H7 (cell line): ENCODE measurements around the gene AKAP8L. TPM values are rescaled to one million over a fixed set of nuclear protein-coding genes. Genes with fewer than 3 reads are reported as not detected.
"Not testable (repeated sequence)": the region's sequence is repeated elsewhere in the genome, so short reads cannot be mapped to it uniquely, and the experiment has no call there.

ENCODE experiments used
- DNase-seq: peaks from one replicate; pipeline ENCODE4 v3.0.0; 2012
- H3K27me3 ChIP-seq: 2 replicates; pipeline ENCODE4 v1.6.0; 2011; ENCODE audit warnings: mild to moderate bottlenecking, low read length; ENCODE audit not compliant: control insufficient read depth, insufficient read depth
- H3K36me3 ChIP-seq: replicated peaks from 2 replicates; pipeline ENCODE4 v1.5.1; 2011; ENCODE audit warnings: low read length; ENCODE audit not compliant: control insufficient read depth, insufficient read depth
- H3K4me3 ChIP-seq: 2 replicates; pipeline ENCODE4 v1.5.1; 2011; ENCODE audit warnings: low read depth, mild to moderate bottlenecking, control low read depth, low read length, moderate library complexity; ENCODE audit not compliant: insufficient read depth
- total RNA-seq: library from RNA; depleted of rRNA; stranded (reverse); fragments of >200 nt; shearing (Covaris generic); gene quantifications from 2 replicates; pipeline ENCODE4 v1.2.3, GENCODE V29; 2014

The AKAP8L gene
- total RNA-seq, 1 experiment from 2014 or later = 115 TPM

DNA sequence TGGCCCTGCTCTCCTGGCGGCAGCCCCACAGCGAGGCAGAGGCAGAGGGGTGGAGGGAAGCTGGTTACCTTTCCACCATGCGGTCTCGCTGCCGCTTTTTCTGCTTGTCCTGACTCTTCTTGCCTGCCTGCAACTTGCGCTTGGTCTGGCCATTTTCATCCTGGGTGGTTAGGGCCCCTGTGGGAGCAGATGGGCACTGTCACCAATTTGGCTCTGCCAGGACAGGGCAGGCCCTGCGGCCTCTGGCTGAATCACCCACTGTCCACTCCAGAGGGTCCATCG lies 19.6 kb downstream of the AKAP8L start:
- DNase-seq = no peak
- peaks cover 44% of the 10 kb centered on the region for H3K36me3 ChIP-seq

DNA sequence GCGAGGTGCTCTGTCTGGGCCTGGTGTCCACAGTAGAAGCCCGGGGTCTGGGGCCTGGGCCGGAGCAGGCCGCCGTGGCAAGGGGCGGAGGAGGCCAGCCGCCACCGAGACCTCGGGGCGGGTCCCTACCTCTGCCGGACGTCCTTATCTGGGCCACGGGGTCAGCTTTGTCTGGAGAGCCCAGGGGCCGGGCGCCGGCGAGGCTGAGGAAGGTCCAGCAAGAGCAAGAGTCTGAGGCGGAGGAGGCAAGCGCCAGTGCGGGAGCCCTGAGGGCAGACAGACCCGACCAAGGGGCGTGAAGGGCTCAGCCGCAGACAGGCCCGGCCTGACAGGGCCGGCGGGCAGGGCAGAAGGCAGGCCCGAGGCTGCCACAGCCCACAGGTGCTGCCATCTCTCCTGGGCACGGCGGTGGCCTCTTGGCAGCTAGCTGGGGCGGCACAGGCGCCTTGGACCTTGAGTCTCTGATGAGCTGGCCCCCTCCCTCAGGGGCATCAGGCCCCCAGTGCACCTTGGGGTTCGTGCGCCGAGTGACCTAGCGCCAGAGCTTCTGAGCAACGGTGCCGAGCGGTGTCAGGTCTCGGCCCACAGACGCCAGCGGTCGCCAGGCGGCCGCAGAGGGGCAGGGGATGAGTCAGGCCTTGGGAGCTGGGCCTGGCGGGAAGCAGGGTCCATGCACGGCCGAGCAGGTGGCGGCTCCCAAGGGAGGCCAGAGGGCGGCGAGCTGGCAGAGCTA lies 20.1 kb downstream of the AKAP8L start:
- Histone ChIP-seq H3K36me3 (peaks cover 45% of the 10 kb centered on the region), H3K27me3 (no peaks in the 10 kb centered on the region), H3K4me3 (no peak overlapping the region)
- no peak for DNase-seq

More for the DNA sequence above, 19.6 kb downstream of the AKAP8L start:
- no peaks in the 10 kb centered on the region for H3K27me3 ChIP-seq
- no peak overlapping the region for H3K4me3 ChIP-seq

DNA sequence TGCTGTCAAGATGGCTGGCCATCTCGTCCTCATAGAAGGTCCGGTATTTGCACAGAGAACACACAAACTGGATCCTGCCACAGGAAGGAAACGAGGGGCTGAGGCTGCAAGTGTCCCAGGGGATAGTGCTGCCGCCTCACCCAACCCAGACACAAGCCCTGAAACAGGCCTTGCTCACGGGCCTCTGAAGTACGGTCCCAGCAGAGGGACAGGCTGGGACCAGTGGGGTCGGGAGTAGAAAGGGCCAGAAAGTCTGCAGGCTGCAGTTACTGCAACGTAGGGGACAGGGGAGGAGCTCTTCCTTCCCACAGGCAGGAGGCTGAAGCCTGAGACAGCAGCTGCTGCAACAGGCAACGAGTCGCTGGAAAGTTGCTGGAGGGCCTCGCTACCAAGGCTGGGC lies 21.0 kb downstream of the AKAP8L start:
- peaks cover 40% of the 10 kb centered on the region for H3K36me3 ChIP-seq
- H3K27me3 ChIP-seq = no peaks in the 10 kb centered on the region
- no peak for DNase-seq
- H3K4me3 ChIP-seq = no peak overlapping the region

DNA sequence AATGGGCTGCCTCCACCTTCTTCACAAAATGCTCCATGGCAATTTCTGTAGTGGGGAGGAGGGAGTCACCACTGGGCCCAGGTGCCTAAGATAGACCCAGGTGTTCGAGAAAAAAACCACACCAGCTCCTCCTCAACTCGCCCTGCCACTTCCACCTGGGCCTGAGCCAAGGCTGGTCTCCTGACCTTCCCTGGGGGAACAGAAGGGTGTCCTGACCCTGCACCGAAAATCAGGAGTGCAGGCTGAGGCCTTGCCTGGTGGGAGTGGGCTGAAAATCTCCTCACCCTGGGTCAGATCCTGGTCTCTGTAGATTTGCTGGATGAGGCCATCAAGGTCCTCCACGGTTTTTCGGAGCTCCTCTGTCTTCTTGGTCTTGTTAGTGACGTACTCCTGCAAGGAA lies 21.6 kb downstream of the AKAP8L start:
- DNase-seq = no peak
- Histone ChIP-seq H3K4me3 (no peak overlapping the region), H3K36me3 (peaks cover 35% of the 10 kb centered on the region), H3K27me3 (no peaks in the 10 kb centered on the region)

DNA sequence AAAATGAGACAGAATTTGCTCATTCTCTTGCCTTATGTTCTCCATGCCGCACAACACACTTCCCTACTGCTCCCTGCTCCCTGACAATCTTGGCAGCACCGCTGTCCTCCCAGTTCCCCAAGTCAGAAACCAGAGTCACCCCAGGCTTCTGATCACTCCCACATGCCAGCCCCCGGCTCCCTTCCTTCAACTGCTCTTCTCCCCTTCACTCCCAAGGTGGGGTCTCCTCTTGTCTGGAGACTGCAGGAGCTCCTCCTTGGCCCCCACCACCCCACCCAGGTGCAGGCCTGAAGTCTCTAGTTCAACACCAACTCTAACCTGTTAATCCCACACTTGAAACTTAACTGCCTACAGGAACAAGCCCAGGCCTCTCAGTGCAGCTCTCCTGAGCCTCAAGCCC lies 22.4 kb downstream of the AKAP8L start:
- no peak overlapping the region for H3K4me3 ChIP-seq
- DNase-seq = no peak
- H3K36me3 ChIP-seq = peaks cover 35% of the 10 kb centered on the region
- H3K27me3 ChIP-seq = no peaks in the 10 kb centered on the region

DNA sequence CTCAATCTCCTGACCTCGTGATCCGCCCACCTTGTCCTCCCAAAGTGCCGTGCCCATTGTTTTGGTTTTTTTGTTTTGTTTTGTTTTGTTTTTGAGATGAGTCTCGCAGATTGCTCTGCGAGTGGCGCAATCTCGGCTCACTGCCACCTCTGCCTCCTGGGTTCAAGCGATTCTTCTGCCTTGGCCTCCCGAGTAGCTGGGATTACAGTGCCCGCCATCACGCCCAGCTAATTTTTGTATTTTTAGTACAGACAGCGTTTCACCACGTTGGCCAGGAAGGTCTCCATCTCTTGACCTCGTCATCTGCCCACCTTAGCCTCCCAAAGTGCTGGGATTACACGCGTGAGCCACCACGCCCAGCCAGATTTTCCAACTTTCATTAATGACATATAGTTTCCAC lies 23.5 kb downstream of the AKAP8L start:
- peaks cover 30% of the 10 kb centered on the region for H3K36me3 ChIP-seq
- H3K4me3 ChIP-seq, H3K27me3 ChIP-seq, DNase-seq: not testable (repeated sequence)

DNA sequence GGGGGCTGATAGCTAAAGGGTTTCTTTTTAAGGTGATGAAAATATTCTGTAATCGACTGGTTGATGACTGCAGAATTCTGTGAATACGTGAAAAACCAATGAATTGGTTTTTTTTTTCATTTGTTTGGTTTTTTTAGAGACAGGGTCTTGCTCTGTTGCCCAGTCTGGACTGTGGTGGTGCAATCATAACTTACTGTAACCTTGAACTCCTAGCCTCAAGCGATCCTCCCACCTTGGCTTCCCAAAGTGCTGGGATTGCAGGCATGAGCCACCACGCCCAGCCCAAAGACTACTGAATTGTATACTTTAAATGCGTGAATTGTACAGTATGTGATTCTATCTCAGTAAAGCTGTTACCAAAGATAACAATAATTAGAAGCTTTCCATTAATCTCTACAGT lies 24.4 kb downstream of the AKAP8L start:
- no peak for DNase-seq
- no peak overlapping the region for H3K4me3 ChIP-seq
- no peaks in the 10 kb centered on the region for H3K27me3 ChIP-seq
- peaks cover 28% of the 10 kb centered on the region for H3K36me3 ChIP-seq

DNA sequence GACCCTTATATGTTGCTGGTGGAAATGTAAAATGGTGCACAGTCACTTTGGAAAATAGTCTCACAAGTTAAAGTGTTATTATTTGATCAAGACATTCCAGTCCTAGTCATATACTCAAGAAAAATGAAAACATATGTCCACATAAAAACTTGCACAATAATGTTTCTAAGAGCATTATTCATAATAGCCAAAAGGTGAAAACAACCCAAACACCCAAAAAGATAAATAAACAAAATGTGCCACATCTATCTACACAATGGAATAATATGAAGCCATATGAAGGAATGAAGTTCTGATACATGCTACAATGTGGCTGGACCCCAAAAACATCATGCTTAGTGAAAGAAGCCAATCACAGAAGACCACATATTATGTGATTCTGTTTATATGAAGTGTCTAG lies 24.8 kb downstream of the AKAP8L start:
- Histone ChIP-seq H3K4me3 (no peak overlapping the region), H3K27me3 (no peaks in the 10 kb centered on the region), H3K36me3 (peaks cover 24% of the 10 kb centered on the region)
- DNase-seq = no peak

DNA sequence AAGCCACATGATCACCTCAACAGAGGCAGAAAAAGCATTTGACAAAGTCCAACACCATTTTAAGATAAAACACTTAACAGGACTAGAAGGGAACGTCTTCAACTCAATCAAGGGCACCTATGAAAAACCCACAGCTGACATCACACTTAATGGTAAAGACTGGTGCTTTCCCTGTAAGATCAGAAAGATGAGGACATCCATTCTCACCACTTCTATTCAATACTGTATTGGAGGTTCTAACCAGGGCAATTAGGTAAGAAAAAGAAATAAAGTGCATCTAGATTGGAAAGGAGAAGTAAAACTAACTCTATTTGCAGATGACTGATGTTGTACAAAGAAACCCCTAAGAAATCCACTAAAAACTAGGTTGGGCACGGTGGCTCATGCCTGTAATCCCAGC lies 28.0 kb downstream of the AKAP8L start:
- H3K27me3 ChIP-seq = no peaks in the 10 kb centered on the region
- no peak for DNase-seq
- H3K36me3 ChIP-seq = peaks cover 5% of the 10 kb centered on the region
- no peak overlapping the region for H3K4me3 ChIP-seq

DNA sequence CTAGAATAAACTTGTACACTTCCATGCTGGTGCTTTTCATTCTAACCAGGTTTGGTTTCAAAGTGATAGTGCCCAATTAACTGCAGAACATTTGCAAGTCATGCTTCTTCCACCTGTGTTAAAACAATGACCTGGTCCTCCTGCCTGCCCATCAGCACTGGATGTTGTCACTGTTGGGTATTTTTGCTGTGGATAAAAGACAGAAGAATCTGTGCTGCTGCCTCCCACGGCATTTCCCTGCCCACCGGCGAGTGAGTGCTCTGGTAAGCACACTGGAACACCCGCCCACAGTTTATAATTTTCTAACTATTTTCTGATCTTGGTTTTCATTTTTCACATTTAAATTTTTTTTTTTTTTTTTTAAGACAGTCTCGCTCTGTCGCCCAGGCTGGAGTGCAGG lies 36.9 kb downstream of the AKAP8L start:
- Histone ChIP-seq H3K27me3 (no peaks in the 10 kb centered on the region), H3K36me3 (0 out of 2 replicates have a peak, but pooled peaks cover 1% of the 10 kb centered on the region), H3K4me3 (no peak overlapping the region)
- peak; percentile 14 for DNase-seq

DNA sequence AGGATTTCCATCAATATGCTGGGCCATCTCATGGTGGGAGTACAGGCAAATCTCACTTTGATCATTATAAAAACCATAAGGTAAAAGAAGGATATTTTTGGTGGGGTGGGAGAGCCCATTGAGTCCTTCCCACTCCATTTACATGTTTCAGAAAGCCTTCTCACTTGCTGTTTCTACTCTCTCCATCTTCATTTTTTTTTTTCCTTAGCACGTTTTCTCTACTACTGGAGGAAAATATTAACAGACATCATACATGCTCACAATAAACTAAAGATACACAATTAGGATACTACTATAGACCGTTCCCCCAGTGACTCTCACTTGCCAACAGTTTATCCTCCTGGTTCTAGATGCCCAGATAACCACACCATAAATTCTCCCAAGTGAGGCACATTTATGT lies 37.4 kb downstream of the AKAP8L start:
- Histone ChIP-seq H3K36me3 (peaks cover 1% of the 10 kb centered on the region; the same call in 1 of the 2 replicates), H3K4me3 (no peak overlapping the region), H3K27me3 (no peaks in the 10 kb centered on the region)
- DNase-seq = peak; percentile 8

DNA sequence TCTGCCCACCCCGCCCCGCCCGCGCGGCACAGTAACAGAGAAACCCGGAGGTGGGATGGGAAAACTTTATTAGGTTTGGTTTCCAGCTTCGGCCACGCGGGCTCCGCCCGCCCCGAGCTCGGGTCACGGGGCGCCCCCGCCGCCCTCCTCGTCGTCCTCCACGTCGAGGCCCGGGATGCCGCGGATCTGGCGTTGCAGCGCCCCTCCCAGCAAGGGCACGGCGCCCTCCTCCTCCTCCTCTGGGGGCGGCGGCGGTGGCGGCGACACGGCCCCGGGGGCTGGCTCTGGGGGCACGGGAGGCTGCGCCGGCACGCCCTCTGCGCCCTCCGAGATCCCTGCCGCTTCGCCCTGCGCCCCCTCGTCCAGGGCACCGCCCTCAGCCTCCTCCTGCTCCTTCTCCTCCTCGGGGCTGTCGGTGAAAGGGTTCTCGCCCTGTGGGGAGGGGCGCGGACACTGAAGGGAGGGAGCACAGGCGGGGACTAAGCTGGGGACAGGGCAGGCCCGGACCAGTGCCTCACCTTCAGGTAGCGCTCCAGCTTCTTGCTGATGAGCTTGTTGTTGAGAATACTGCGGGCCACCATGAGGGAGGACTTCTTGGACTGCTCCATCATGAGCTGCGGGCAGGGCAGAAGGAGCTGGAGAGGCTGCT lies 38.7 kb downstream of the AKAP8L start:
- DNase-seq = no peak
- H3K36me3 ChIP-seq = no peaks in the 10 kb centered on the region; the same call in 1 of the 2 replicates
- no peaks in the 10 kb centered on the region for H3K27me3 ChIP-seq
- H3K4me3 ChIP-seq = peak overlapping the region; percentile 65

DNA sequence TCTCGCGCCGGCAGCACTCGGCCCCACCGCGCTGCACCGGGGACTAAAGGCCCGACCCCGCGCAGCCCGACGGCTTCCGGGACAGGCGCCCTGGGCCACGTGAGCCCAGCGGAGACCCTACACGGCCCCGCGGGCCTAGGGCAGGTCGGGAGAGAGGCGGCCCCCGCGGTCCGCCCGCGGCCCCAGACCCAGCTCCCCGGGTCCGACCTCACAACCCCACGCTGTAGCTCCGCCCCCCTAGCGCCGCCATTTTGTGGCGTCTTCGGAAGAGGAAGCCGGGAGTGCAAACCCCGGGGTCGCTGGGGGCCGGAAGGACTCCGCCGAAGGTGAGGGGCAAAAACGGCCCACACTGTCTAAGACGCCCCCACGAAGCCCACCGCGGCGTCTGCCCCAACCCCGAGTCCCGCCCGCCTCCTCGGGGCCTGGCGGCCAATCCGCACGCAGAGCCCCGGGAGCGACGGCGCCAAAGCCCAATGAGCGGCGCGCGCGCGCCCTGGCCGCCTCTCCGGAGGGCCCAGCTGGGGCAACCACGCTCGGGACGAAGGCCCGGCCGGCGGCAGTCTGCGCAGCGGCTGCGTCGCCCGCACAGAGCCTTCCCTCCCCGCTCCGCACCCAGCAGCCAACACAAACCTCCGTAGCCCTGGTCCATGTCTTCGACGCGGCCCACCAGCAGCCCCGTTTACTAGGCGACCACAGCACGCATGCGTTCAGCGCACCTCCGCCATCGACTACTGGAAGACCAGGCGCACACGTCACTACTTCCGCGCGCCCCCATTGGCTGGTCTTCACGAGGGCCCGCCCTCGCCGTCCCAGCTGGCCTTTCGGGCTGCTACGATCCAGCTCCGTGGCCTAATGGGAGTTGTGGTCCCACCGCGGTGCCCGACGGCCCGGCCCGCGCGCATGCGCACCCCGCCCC lies 39.4 kb downstream of the AKAP8L start, which contains the start of gene AKAP8:
TSS of gene AKAP8 (minus strand) at position 705 of the 916 bp plus-strand sequence. CDS start at position 649, 56 bp downstream.
- Histone ChIP-seq H3K36me3 (no peaks in the 10 kb centered on the region; the same call in none of the 2 replicates), H3K27me3 (no peaks in the 10 kb centered on the region), H3K4me3 (peak within 1 kb of the TSS; percentile 98)
- peak; percentile 100 for DNase-seq

DNA sequence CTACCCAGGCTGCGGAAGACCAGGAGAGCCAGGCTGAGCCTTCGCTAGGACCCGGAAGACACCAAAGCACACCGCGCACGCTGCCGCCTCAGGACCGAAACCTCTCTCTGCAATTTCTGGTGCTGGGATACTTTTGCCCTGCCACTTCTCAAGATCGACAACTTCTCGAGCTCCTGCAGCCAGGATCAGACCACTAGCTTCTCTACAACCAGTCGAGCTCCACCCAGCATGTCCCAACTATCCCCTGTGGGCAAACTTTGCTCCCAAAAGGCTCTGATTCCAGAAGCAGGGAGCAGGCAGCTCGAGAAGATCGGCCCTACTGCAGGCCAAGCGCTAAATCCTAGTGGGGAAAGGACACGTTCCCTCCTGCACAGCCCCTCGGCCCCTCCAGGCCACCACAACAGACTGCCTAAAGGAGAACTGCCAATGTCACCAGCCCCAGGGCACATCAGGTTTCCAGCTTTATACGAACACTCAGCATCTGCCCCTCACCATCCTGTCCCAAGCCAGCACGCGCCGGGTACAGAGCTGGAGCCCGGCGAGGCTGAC lies 40.2 kb downstream of the AKAP8L start:
- peak; percentile 77 for DNase-seq
- Histone ChIP-seq H3K27me3 (no peaks in the 10 kb centered on the region), H3K36me3 (no peaks in the 10 kb centered on the region; the same call in none of the 2 replicates), H3K4me3 (peak overlapping the region; percentile 98)
